Left lung (tissue), 10 donors: ENCODE data around the gene EPDR1. TPM values are rescaled to one million over a fixed set of nuclear protein-coding genes. Genes with fewer than 3 reads are reported as not detected.

Experiments used
- ATAC-seq: fragments of 200-7000 bp; cut with Tn5 transposase; one replicate; pipeline ENCODE4 v1.9.1; 2020; ENCODE audit warnings: moderate library complexity
- DNase-seq, 4 donors: peaks; one replicate each; pipeline ENCODE4 v3.0.0-alpha.2; 2013 to 2020
- H3K27ac ChIP-seq, 2 donors: fragments of 200-600 bp; sonication (generic) in 1 of 2; one replicate each; pipeline versions ENCODE4 v1.5.0 to v1.8.0; 2020 to 2021
- H3K27me3 ChIP-seq, 2 donors: fragments of 200-600 bp; sonication (generic) in 1 of 2; one replicate each; pipeline versions ENCODE4 v1.5.0 to v1.8.0; 2020 to 2021
- H3K36me3 ChIP-seq, 2 donors: fragments of 200-600 bp; sonication (generic) in 1 of 2; one replicate each; pipeline versions ENCODE4 v1.5.0 to v1.8.0; 2020 to 2021
- H3K4me1 ChIP-seq, 2 donors: fragments of 200-600 bp; one replicate each; pipeline ENCODE4 v1.8.0; 2021
- H3K4me3 ChIP-seq, 2 donors: fragments of 200-600 bp; sonication (generic) in 1 of 2; one replicate each; pipeline versions ENCODE4 v1.5.0 to v1.8.0; 2020 to 2021; ENCODE audit warnings: mild to moderate bottlenecking in 1 of 2
- H3K9me3 ChIP-seq, 2 donors: fragments of 200-600 bp; sonication (generic) in 1 of 2; one replicate each; pipeline versions ENCODE4 v1.5.0 to v1.8.0; 2020 to 2021
- CTCF ChIP-seq, 2 donors: fragments of 200-600 bp; sonication (generic) in 1 of 2; IDR thresholded peaks; one replicate each; pipeline versions ENCODE4 v1.5.0 to v1.8.0; 2021; ENCODE audit warnings: antibody characterized with exemption in 2 of 2
- intact Hi-C, 2 donors: fragments of 100-400 bp; cut with DNase I; formaldehyde crosslinking; loops; one replicate each; pipeline versions ENCODE4 v1.11.2 to v1.14.2; 2022
- polyA plus RNA-seq, 6 donors: library from polyadenylated mRNA; unstranded; fragments of 120-200 nt; gene quantifications; one replicate each; pipeline ENCODE4 v1.2.1, GENCODE V29; 2013; ENCODE audit not compliant: insufficient read length in 6 of 6
- total RNA-seq, 2 donors: library from RNA; stranded (reverse); fragmentation: NEBNext Ultra II Directional; extraction: Animal tissue kit (Norgen Biotek cat#: 25700); gene quantifications; one replicate each; pipeline ENCODE4 v1.2.1, GENCODE V29; 2021
- donor health status: DM: no; HTN: yes; CAD: no.
- donor health status: DM: no; HTN: no; CAD: no.

The EPDR1 gene
- total and polyA plus RNA-seq, 8 donors = 18.0 to 84.8 (median 21.6) TPM

GRCh38 chr7:37982423-37982822 lies 62.0 kb downstream of the EPDR1 start:
- H3K36me3 ChIP-seq = no peaks in the 10 kb centered on the region
- no peak overlapping the region for H3K4me3 ChIP-seq
- no peaks in the 10 kb centered on the region for H3K27me3 ChIP-seq
- H3K27ac ChIP-seq = no peak overlapping the region
- TF ChIP-seq CTCF (IDR thresholded peaks at IDR 0.05) = no peak
- intact Hi-C loops = no loop called here
- DNase-seq (peak in 2 of 4 donors; percentile 5 to 56), ATAC-seq (peak; percentile 81)
- peaks cover 0 to 6% of the 10 kb centered on the region in 2 donors for H3K4me1 ChIP-seq
- H3K9me3 ChIP-seq = no peaks in the 10 kb centered on the region

DNA sequence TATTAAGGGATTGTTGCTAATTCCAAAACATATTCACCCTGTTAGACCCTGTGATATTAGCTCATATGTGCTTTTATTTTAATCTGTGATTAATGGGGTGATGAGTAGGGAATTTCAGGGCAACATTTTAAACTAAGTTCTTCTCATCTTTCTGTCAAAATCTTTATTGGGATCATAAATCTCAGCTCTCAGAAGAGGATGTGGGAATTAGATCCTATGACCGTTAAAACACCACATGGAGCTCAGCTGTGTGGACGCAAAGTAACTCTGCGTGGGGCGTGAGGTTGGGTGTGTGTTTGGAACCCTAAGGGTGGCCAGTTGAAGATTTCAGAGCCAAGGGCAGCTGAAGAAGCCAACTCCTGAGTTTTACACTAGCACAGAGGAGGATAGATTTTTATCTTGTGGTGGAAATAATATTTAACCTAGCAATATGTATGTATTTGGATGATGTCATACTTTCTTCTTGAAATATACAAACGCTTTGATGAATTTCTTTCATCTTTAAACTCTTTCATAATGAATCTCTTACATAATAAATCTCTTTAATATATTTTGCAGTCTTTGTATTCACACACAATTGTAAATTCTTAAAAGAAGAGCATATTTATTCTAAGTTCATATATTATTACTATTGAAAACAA lies 64.4 kb downstream of the EPDR1 start:
- TF ChIP-seq CTCF (IDR thresholded peaks at IDR 0.05) = no peak
- Histone ChIP-seq H3K36me3 (no peaks in the 10 kb centered on the region), H3K4me1 (peaks cover 0 to 6% of the 10 kb centered on the region in 2 donors), H3K27ac (no peak overlapping the region), H3K27me3 (no peaks in the 10 kb centered on the region), H3K9me3 (no peaks in the 10 kb centered on the region), H3K4me3 (no peak overlapping the region)
- DNase-seq (no peak), ATAC-seq (no peak)
- intact Hi-C loops = no loop called here

DNA sequence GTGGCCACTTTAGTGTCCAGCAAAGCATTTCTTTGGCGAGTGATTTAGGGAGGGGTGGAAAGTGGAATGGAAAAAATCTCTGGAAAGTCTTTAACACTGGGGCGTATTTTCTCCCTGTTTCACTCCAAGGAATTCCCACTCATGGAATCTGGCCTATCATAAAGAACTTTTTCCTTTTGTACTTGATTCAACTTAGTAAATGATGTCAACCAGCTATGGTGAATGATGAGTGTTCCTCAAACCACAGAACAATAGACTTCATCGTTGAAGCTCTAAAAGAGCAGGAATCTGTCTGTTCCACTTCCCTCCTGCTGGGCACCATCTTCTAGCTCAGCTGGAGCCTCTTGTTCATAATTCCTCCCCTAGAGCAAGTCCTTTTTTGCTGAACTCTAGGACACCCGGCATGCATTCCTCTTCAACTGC lies 66.5 kb downstream of the EPDR1 start:
- Histone ChIP-seq H3K4me1 (peaks cover 0 to 6% of the 10 kb centered on the region in 2 donors), H3K27me3 (no peaks in the 10 kb centered on the region), H3K36me3 (no peaks in the 10 kb centered on the region), H3K4me3 (no peak overlapping the region), H3K9me3 (no peaks in the 10 kb centered on the region), H3K27ac (peak overlapping the region; percentile 44 to 48)
- no peak for TF ChIP-seq CTCF (IDR thresholded peaks at IDR 0.05)
- intact Hi-C loops = no loop called here
- ATAC-seq = peak; percentile 43
- DNase-seq = no peak

DNA sequence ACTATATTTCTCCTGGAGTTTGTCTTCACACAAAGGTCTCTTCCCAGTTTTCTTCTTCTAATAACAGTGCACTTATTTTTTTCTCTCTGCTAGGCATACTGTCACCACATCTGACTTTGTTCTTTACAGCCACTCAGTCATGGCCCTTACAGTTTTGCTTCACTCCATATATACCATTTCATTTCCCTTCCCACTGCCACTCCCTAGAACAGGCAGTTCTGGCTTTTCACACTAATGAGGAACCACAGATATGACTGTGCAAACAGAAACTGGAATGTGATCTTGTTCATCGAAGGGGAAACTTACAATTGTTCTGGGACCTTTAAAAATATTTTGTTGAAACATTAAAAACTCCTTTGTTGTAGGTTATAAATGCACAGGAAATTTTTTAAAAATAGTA lies 67.3 kb downstream of the EPDR1 start:
- TF ChIP-seq CTCF (IDR thresholded peaks at IDR 0.05) = no peak
- no peaks in the 10 kb centered on the region for H3K36me3 ChIP-seq
- intact Hi-C loops = no loop called here
- no peak overlapping the region for H3K4me3 ChIP-seq
- peak overlapping the region; percentile 44 to 48 for H3K27ac ChIP-seq
- no peaks in the 10 kb centered on the region for H3K9me3 ChIP-seq
- no peaks in the 10 kb centered on the region for H3K27me3 ChIP-seq
- peak in 1 of 4 donors; percentile 8 for DNase-seq
- ATAC-seq = peak; percentile 95
- peaks cover 0 to 6% of the 10 kb centered on the region in 2 donors for H3K4me1 ChIP-seq

DNA sequence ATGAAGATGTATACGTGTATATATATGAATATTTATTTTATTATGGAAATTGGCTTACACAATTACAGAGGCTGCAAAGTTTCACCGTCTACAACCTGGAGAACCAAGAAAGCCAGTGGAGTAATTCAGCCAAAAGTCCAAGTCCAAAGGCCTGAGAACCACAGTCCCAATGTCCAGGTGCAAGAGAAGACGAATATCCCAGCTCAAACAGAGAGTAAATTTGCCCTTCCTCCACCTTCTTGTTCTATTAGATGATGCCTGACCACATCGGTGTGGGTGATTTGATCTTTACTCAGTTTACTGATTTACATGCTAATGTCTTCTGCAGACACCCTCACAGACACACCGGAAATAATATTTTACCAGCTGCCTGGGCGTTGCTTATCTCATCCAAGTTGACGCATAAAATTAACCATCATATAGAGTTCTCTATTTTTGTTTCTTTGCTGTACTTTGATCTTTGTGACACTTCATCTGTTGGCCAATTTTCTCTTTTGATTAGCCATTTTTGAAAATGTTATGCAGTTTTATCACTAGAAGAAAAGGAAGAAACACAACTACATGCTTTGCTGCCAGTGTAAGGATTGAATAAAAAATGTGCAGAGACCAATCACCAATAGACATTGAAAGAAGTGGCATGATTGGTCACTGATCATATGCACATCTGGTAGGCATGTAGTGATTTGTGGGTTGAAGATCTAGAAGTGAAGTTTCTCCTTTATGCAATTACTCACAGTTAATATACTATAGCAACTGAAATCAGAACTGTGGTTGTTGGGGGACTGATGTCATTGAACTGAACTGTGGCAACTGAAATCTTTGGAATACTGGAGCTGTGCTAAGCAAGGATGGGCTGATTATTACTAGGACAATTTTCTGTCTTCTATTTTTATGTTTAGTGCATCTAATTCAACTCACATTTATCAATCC lies 68.5 kb downstream of the EPDR1 start:
- Histone ChIP-seq H3K4me3 (no peak overlapping the region), H3K27ac (no peak overlapping the region), H3K27me3 (no peaks in the 10 kb centered on the region), H3K9me3 (peaks cover 0 to 7% of the 10 kb centered on the region in 2 donors), H3K36me3 (no peaks in the 10 kb centered on the region), H3K4me1 (peaks cover 0 to 6% of the 10 kb centered on the region in 2 donors)
- DNase-seq (no peak), ATAC-seq (no peak)
- no peak for TF ChIP-seq CTCF (IDR thresholded peaks at IDR 0.05)
- intact Hi-C loops = no loop called here
